Mesenteric fat pad (tissue), 1 donor: Measurements from ENCODE around the gene DENND4B. TPM values are rescaled to one million over a fixed set of nuclear protein-coding genes. Genes with fewer than 3 reads are reported as not detected.
A peak's percentile ranks its signal among the peaks of the same experiment; 100 is the strongest.
"Not testable (repeated sequence)": the region's sequence is repeated elsewhere in the genome, so short reads cannot be mapped to it uniquely, and the experiment has no call there.

Source experiments
- DNase-seq: peaks from one replicate; pipeline ENCODE4 v3.0.0-alpha.2; 2020; ENCODE audit warnings: low spot score
- microRNA-seq: library from miRNA; unstranded; fragments of <30 nt; microRNA quantifications from one replicate; pipeline ENCODE4 v1.2.0, GENCODE V29; 2020; ENCODE audit warnings: borderline number of aligned reads
- total RNA-seq: library from RNA; stranded (reverse); fragmentation: NEBNext Ultra II Directional; extraction: Animal tissue kit (Norgen Biotek cat#: 25700); gene quantifications from one replicate; pipeline ENCODE4 v1.2.1, GENCODE V29; 2021
- donor health status: DM: yes; HTN: yes; CAD: no.

Gene DENND4B
- total RNA-seq, 1 donor from 2014 or later: 67.5 TPM

GRCh38 chr1:153891042-153891441 is 55.5 kb downstream of the DENND4B start:
- DNase-seq: not testable (repeated sequence)

- no peak for DNase-seq
Observed at GRCh38 chr1:153888533-153888932, 58.0 kb downstream of the DENND4B start.

DNA sequence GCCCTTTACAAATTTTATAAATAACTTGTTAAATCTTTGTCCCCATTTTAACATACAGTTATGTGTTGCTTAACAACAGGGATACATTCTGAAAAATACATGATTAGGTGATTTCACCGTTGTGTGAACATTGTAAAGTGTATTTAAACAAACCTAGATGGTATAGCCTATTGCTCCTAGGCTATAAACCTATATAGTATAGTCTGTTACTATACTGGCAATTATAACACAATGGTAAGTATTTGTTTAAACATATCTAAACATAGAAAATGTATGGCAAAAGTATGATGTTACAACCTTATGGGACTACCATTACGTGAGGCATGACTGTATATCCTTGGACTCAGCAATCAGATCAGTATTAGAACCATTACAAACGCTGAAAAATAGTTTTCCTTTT is 60.4 kb downstream of the DENND4B start:
- DNase-seq: no peak

- DNase-seq: no peak
Observed at GRCh38 chr1:153883223-153883622, 63.3 kb downstream of the DENND4B start.

GRCh38 chr1:153882296-153882912 is 64.1 kb downstream of the DENND4B start:
- no peak for DNase-seq

GRCh38 chr1:153881751-153882150 is 64.8 kb downstream of the DENND4B start:
- no peak for DNase-seq

DNA sequence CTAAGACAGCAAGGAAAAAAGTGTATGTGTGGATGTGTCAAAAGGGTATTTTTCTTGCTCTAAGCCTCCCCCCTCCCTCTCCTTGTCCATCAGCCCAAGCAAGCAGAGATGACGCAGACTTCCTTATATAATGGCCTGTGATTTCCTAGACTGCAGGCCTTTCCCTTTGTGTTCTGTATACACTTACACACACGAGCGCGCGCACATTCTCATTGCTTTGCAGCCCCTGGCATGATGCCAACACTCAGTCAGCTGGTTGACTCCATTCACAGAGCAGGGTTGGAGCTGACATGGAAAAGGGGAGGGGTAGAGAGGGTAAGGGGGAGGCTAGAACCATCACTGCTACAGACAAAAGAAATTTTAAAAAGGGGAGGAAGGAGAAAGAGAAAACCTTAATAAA is 65.6 kb downstream of the DENND4B start:
- peak; percentile 94 for DNase-seq

DNA sequence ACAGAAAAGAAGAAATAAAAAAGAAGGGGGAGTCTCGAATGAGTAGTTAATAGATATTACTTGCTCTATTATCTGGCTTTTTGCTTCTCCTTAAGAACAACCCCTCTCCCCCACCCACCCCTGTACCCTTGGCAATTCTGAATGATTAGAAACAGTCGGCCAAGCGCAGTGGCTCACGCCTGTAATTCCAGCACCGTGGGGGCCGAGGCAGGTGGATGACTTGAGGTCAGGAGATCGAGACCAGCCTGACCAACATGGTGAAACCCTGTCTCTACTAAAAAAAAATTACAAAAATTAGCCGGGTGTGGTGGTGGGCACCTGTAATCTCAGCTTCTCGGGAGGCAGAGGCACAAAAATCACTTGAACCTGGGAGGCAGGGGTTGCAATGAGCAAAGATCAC is 66.5 kb downstream of the DENND4B start:
- DNase-seq: no peak

Small RNAs within 50 kb of the gene (microRNA-seq; reads per million reads assigned to microRNA genes)
- not detected for gene MIR6737

Other genes starting within 250 kb of the DENND4B start
- 36.7 TPM for gene INTS3, start 218.7 kb downstream of the DENND4B start, total RNA-seq
- 87.4 TPM for gene SLC27A3, start 171.3 kb downstream of the DENND4B start, total RNA-seq
- 37.4 TPM for gene GATAD2B, start 23.7 kb downstream of the DENND4B start, total RNA-seq
- 36.4 TPM for gene CRTC2, start 11.9 kb upstream of the DENND4B start, total RNA-seq
- gene SLC39A1, start 16.8 kb upstream of the DENND4B start, total RNA-seq: 92.2 TPM
- 5.1 TPM for gene CREB3L4, start 21.2 kb upstream of the DENND4B start, total RNA-seq
- 102 TPM for gene JTB, start 31.0 kb upstream of the DENND4B start, total RNA-seq
- gene RAB13, start 39.6 kb upstream of the DENND4B start, total RNA-seq: 144 TPM
- 1,095 TPM for gene RPS27, start 44.0 kb upstream of the DENND4B start, total RNA-seq
- gene NUP210L, start 208.4 kb upstream of the DENND4B start, total RNA-seq: not detected
- 294 TPM for gene TPM3, start 245.4 kb upstream of the DENND4B start, total RNA-seq